HepG2 (cell line): ENCODE data around the gene DOCK1. TPM values are rescaled to one million over a fixed set of nuclear protein-coding genes. Genes with fewer than 3 reads are reported as not detected.

Experiments used
- FOSL2 ChIP-seq: sonication (generic); formaldehyde crosslinking; IDR thresholded peaks from 2 replicates; pipeline ENCODE4 v1.4.0; 2020; ENCODE audit warnings: missing genetic modification reagents
- HNRNPL ChIP-seq: fragments of 200-400 bp; formaldehyde crosslinking; IDR thresholded peaks from 2 replicates; pipeline ENCODE4 v1.6.1; 2017; ENCODE audit warnings: mild to moderate bottlenecking, low read depth, low read length
- IKZF1 ChIP-seq: fragments of 450-650 bp; IDR thresholded peaks from 2 replicates; pipeline ENCODE4 v1.7.1; 2016
- KAT2B ChIP-seq: fragments of 150-350 bp; IDR thresholded peaks from 2 replicates; pipeline ENCODE4 v1.6.1; 2014; ENCODE audit warnings: low read depth, low read length, borderline replicate concordance
- MIXL1 ChIP-seq: IDR thresholded peaks from 2 replicates; pipeline ENCODE4 v1.6.1; 2016
- PAX8 ChIP-seq: sonication (generic); formaldehyde crosslinking; IDR thresholded peaks from 2 replicates; pipeline ENCODE4 v1.8.0; 2022; ENCODE audit warnings: mild to moderate bottlenecking, missing genetic modification reagents, borderline replicate concordance
- PPARG ChIP-seq: conservative IDR thresholded peaks from 2 replicates; pipeline ENCODE4 v1.6.1; 2016; ENCODE audit warnings: missing biosample characterization, missing genetic modification reagents
- ZNF318 ChIP-seq: sonication (generic); formaldehyde crosslinking; IDR thresholded peaks from 2 replicates; pipeline ENCODE4 v1.4.0; 2020; ENCODE audit warnings: mild to moderate bottlenecking, missing genetic modification reagents
- ZNF383 ChIP-seq: sonication (generic); formaldehyde crosslinking; IDR thresholded peaks from 2 replicates; pipeline ENCODE4 v1.4.0; 2020; ENCODE audit warnings: missing genetic modification reagents, mild to moderate bottlenecking, borderline replicate concordance
- ZNF709 ChIP-seq: sonication (generic); formaldehyde crosslinking; IDR thresholded peaks from 2 replicates; pipeline ENCODE4 v1.5.0; 2020; ENCODE audit warnings: mild to moderate bottlenecking, missing genetic modification reagents
- ZNF790 ChIP-seq: sonication (generic); formaldehyde crosslinking; IDR thresholded peaks from 2 replicates; pipeline ENCODE4 v1.8.0; 2022; ENCODE audit warnings: missing genetic modification reagents, mild to moderate bottlenecking, borderline replicate concordance
- ZNF879 ChIP-seq: sonication (generic); formaldehyde crosslinking; IDR thresholded peaks from 2 replicates; pipeline ENCODE4 v1.8.1; 2023; ENCODE audit warnings: missing genetic modification reagents
- polyA plus RNA-seq, 8 experiments: library from polyadenylated mRNA; depleted of rRNA in 3 of 8; stranded (reverse) in 7 of 8; unstranded in 1 of 8; fragments of >200 nt; fragmentation: Illumina TruSeq in 4 of 8; extraction: Trizol in 4 of 8; gene quantifications; 2 replicates each; pipeline versions ENCODE4 v1.2.1 to v1.2.3, GENCODE V29; 2011 to 2016; ENCODE audit warnings: low read depth in 4 of 8, missing spikeins in 1 of 8, mixed read lengths in 1 of 8; ENCODE audit not compliant: insufficient read depth in 1 of 8
- total RNA-seq, 5 experiments: library from RNA; depleted of rRNA; stranded (reverse); fragments of >200 nt; fragmentation: Illumina TruSeq; extraction: Trizol; gene quantifications; 2 replicates each; pipeline ENCODE4 v1.2.3, GENCODE V29; 2016; ENCODE audit warnings: low read depth in 1 of 5
- TF ChIP-seq, protein P1 (sequence below): sonication (generic); formaldehyde crosslinking; IDR thresholded peaks from 2 replicates; pipeline ENCODE4 v1.4.0; 2020; ENCODE audit warnings: missing genetic modification reagents
- TF ChIP-seq, protein P2 (sequence below): sonication (generic); formaldehyde crosslinking; IDR thresholded peaks from 2 replicates; pipeline ENCODE4 v1.4.0; 2020; ENCODE audit warnings: missing genetic modification reagents
- TF ChIP-seq, protein P3 (sequence below): sonication (generic); formaldehyde crosslinking; IDR thresholded peaks from 2 replicates; pipeline ENCODE4 v1.4.0; 2020; ENCODE audit warnings: missing genetic modification reagents

Gene DOCK1
- total and polyA plus RNA-seq, 2 of the 13 experiments (the other 11 are each of a cell fraction or from before 2014, with no cell fraction given), result 8.3 to 25.5 TPM

DNA sequence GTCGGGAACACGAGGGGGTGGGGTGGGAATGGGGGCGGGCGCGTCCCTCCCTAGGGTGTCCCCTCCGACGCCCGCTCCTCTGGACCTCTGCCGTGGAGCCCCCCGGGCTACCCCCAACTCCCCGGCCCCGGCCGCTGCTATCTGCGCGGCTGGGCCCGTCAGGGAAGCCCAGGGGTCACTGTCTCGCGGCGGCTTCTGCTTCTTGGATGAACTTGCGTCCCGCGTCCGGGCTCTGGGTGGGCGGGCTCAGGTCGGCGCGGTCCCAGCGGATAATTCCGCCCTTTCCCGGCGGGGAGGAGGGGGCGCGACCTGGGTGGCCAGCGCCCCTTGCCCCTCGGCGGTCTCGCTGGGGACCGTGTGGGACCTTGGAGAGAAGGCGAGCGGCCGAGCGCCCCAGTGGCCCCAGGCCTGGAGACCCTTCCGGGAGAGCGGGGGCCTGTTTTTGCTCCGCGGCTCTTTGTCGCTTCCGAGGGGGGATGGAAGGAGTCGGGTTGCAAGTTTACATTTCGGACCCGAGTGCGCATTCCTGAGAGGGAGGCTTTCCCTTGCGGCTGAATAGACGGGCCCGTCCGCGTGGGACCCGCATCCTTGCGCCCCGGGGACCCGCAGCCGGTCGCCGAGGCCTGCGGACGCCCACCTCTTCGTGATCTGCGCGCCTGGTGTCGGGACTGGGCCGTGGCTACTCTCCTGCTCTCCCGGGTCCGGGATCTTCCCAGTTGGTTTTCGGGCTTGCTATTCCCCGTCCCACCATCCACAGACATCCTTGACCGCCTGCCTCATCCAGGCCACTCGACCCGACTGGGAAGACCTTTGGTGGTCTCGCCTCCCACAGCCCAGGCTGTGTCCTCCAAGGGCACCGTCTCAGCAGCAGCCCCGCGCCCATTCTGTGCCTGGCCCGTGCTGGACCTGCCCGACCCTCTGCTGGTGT is 812 bp downstream of the DOCK1 start (continued):
- TF ChIP-seq ZNF318 (CRISPR knock-in tag), result no peak
- TF ChIP-seq, protein P1, sequence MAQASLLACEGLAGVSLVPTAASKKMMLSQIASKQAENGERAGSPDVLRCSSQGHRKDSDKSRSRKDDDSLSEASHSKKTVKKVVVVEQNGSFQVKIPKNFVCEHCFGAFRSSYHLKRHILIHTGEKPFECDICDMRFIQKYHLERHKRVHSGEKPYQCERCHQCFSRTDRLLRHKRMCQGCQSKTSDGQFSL (CRISPR knock-in tag), result no peak
- TF ChIP-seq PPARG, result no peak
- TF ChIP-seq ZNF383, result no peak
- TF ChIP-seq, protein P2, sequence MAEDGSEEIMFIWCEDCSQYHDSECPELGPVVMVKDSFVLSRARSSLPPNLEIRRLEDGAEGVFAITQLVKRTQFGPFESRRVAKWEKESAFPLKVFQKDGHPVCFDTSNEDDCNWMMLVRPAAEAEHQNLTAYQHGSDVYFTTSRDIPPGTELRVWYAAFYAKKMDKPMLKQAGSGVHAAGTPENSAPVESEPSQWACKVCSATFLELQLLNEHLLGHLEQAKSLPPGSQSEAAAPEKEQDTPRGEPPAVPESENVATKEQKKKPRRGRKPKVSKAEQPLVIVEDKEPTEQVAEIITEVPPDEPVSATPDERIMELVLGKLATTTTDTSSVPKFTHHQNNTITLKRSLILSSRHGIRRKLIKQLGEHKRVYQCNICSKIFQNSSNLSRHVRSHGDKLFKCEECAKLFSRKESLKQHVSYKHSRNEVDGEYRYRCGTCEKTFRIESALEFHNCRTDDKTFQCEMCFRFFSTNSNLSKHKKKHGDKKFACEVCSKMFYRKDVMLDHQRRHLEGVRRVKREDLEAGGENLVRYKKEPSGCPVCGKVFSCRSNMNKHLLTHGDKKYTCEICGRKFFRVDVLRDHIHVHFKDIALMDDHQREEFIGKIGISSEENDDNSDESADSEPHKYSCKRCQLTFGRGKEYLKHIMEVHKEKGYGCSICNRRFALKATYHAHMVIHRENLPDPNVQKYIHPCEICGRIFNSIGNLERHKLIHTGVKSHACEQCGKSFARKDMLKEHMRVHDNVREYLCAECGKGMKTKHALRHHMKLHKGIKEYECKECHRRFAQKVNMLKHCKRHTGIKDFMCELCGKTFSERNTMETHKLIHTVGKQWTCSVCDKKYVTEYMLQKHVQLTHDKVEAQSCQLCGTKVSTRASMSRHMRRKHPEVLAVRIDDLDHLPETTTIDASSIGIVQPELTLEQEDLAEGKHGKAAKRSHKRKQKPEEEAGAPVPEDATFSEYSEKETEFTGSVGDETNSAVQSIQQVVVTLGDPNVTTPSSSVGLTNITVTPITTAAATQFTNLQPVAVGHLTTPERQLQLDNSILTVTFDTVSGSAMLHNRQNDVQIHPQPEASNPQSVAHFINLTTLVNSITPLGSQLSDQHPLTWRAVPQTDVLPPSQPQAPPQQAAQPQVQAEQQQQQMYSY (CRISPR knock-in tag), result no peak
- TF ChIP-seq, protein P3, sequence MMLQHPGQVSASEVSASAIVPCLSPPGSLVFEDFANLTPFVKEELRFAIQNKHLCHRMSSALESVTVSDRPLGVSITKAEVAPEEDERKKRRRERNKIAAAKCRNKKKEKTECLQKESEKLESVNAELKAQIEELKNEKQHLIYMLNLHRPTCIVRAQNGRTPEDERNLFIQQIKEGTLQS (CRISPR knock-in tag), result 0 out of 2 replicates have a peak, but pooled peaks have one; percentile 7
- TF ChIP-seq ZNF879, result no peak
- no peak for TF ChIP-seq MIXL1 (CRISPR knock-in tag)
- TF ChIP-seq ZNF709, result no peak
- 0 out of 2 replicates have a peak, but pooled peaks have one; percentile 1 for TF ChIP-seq ZNF790 (CRISPR knock-in tag)
- TF ChIP-seq KAT2B, result no peak
- TF ChIP-seq HNRNPL, result no peak
- no peak for TF ChIP-seq IKZF1
- TF ChIP-seq FOSL2 (CRISPR knock-in tag), result no peak
- TF ChIP-seq PAX8 (CRISPR knock-in tag), result no peak
